ENCODE measurements around the gene NAT10.
"Not testable (repeated sequence)": the region's sequence is repeated elsewhere in the genome, so short reads cannot be mapped to it uniquely, and the experiment has no call there.

NAT10 gene

GRCh38 chr11:34168642-34169420 lies 63.4 kb downstream of the NAT10 start:
- DNase-seq (ENCODE audit: low read depth): no peak

GRCh38 chr11:34169686-34170085 lies 64.3 kb downstream of the NAT10 start:
- no peak for DNase-seq (ENCODE audit: low read depth)

GRCh38 chr11:34173050-34173449 lies 67.6 kb downstream of the NAT10 start:
- no peak for DNase-seq (ENCODE audit: low read depth)

GRCh38 chr11:34174412-34175041 lies 69.1 kb downstream of the NAT10 start:
- peak; percentile 67 for DNase-seq (ENCODE audit: low read depth)

GRCh38 chr11:34175284-34176019 lies 70.0 kb downstream of the NAT10 start:
- DNase-seq (ENCODE audit: low read depth): no peak

- DNase-seq (ENCODE audit: low read depth): no peak
Observed at GRCh38 chr11:34176751-34177209, 71.4 kb downstream of the NAT10 start.

- DNase-seq (ENCODE audit: low read depth): no peak
Observed at GRCh38 chr11:34178209-34178821, 72.9 kb downstream of the NAT10 start.

- DNase-seq (ENCODE audit: low read depth): no peak
Observed at GRCh38 chr11:34179026-34179675, 73.7 kb downstream of the NAT10 start.

- DNase-seq (ENCODE audit: low read depth): no peak
Observed at GRCh38 chr11:34180040-34180813, 74.8 kb downstream of the NAT10 start.

GRCh38 chr11:34180814-34181165 lies 75.4 kb downstream of the NAT10 start:
- DNase-seq (ENCODE audit: low read depth): not testable (repeated sequence)

- no peak for DNase-seq (ENCODE audit: low read depth)
Observed at GRCh38 chr11:34181251-34181650, 75.8 kb downstream of the NAT10 start.

- DNase-seq (ENCODE audit: low read depth): no peak
Observed at GRCh38 chr11:34181856-34182405, 76.5 kb downstream of the NAT10 start.

GRCh38 chr11:34182425-34182824 lies 77.0 kb downstream of the NAT10 start:
- no peak for DNase-seq (ENCODE audit: low read depth)

- no peak for DNase-seq (ENCODE audit: low read depth)
Observed at GRCh38 chr11:34182921-34183685, 77.7 kb downstream of the NAT10 start.

GRCh38 chr11:34183848-34184391 lies 78.5 kb downstream of the NAT10 start:
- no peak for DNase-seq (ENCODE audit: low read depth)

- no peak for DNase-seq (ENCODE audit: low read depth)
Observed at GRCh38 chr11:34184505-34185015, 79.1 kb downstream of the NAT10 start.

- no peak for DNase-seq (ENCODE audit: low read depth)
Observed at GRCh38 chr11:34185926-34186841, 80.8 kb downstream of the NAT10 start.

GRCh38 chr11:34188181-34188580 lies 82.8 kb downstream of the NAT10 start:
- no peak for DNase-seq (ENCODE audit: low read depth)

Measured in stimulated activated CD8-positive, alpha-beta memory T cell treated with anti-CD3 and anti-CD28 coated beads, Interleukin-12 subunit alpha, Interleukin-12 subunit beta, amount 100 ng/mL, for 4 hours (primary cell).